ENCODE results near the gene ZBTB21.

Gene ZBTB21

DNA sequence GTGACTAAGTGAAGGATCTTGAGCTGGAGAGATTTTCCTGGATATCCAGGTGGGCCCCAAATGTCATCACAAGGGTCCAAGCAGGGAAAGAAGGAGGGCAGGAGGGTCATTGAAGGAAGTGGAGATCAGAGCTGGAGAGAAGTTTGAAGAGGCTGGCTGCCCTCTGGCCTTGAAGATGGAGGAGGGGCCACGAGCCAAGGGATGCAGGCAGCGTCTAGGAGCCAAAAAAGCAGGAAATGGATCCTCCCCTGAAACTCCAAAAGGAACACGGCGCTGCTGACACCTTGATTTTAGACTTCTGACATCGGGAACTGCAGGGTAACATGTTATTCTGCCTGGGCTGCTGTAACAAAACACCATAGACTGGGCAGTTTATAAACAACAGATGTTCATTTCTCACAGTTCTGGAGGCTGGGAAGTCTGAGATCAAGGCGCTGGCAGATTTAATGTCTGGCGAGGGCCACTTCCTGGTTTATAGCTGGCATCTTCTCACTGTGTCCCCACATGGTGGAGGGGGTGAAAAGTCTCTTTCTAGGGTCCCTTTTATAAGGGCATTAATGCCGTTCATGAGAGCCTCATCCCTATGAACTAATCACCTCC lies 28.8 kb upstream of the ZBTB21 start:
- no peaks in the 10 kb centered on the region for H3K36me3 ChIP-seq (ENCODE audit: insufficient read depth, low read length)
- H3K9me3 ChIP-seq (ENCODE audit: low read length): no peaks in the 10 kb centered on the region
- H3K4me1 ChIP-seq (ENCODE audit: insufficient read depth, low read length): no peaks in the 10 kb centered on the region
- no peak overlapping the region for H3K9ac ChIP-seq (ENCODE audit: low read length)
- no peaks in the 10 kb centered on the region for H3K27me3 ChIP-seq (ENCODE audit: control insufficient read depth in 1 of 2, insufficient read depth in 2 of 2, low read length in 2 of 2)
- H3K27ac ChIP-seq (ENCODE audit: low read depth, low read length): no peak overlapping the region
- H3K4me3 ChIP-seq (ENCODE audit: low read depth in 1 of 2, low read length in 2 of 2): no peak overlapping the region

DNA sequence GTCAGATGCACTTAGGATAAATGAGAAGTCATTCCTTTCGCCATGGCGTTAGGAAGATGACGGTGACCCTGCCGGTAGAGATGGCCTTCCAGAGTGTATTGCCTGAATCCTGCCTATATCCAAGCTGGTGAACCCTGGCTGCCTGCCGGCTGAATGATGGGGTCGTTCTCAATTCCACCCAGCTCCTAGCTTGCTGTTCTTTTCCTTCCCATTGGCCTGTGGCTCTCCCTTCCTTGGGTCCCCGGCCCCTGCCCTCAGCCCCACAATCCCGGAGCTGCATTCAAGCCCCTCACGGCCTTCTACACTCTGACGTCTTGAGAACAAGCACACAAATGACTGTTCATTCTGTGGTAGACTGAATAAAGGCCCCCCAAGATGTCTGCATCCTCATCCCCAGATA lies 28.2 kb upstream of the ZBTB21 start:
- Histone ChIP-seq H3K27ac (ENCODE audit: low read depth, low read length) (no peak overlapping the region), H3K9ac (ENCODE audit: low read length) (no peak overlapping the region), H3K4me3 (ENCODE audit: low read depth in 1 of 2, low read length in 2 of 2) (no peak overlapping the region), H3K36me3 (ENCODE audit: insufficient read depth, low read length) (no peaks in the 10 kb centered on the region), H3K4me1 (ENCODE audit: insufficient read depth, low read length) (no peaks in the 10 kb centered on the region), H3K27me3 (ENCODE audit: control insufficient read depth in 1 of 2, insufficient read depth in 2 of 2, low read length in 2 of 2) (no peaks in the 10 kb centered on the region), H3K9me3 (ENCODE audit: low read length) (no peaks in the 10 kb centered on the region)

DNA sequence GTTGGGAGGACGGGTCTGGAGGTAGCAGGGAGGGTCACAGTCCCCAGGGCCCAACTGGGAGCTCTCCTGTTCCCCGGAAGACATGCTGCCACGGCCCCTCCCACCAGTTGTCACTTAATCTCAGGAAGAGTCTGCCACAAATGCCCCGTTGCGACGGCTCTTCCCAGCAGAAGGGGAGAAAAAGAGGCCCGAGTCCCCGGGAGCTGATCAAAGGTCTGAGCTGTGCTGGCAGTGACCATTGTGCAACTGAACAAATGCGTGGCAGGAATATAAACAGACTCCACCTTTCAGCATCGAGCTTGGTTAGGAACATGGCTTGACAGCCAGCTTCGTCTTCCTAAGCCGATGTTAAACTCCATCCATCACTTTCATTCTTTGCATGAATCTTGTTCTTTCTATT lies 27.8 kb upstream of the ZBTB21 start:
- Histone ChIP-seq H3K27ac (ENCODE audit: low read depth, low read length) (no peak overlapping the region), H3K4me3 (ENCODE audit: low read depth in 1 of 2, low read length in 2 of 2) (no peak overlapping the region), H3K9ac (ENCODE audit: low read length) (no peak overlapping the region)

DNA sequence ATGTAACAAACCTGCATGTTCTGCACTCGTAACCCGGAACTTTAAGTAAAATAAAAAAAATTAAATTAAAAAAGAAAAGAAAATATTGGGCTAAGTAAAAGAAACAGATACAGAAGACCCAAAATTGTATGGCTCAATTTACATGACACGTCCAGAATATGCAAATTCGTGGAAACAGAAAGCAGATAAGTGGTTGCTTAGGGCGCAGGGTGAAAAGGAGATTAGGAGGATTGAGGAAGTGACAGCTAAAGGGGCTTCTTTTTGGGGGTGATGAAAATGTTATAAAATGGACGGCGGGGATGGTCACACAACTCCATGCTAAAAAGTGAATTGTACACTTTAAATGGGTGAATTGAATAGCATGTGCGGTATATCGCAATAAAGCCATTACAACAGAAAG lies 27.4 kb upstream of the ZBTB21 start:
- no peaks in the 10 kb centered on the region for H3K9me3 ChIP-seq (ENCODE audit: low read length)
- no peak overlapping the region for H3K4me3 ChIP-seq (ENCODE audit: low read depth in 1 of 2, low read length in 2 of 2)
- no peak overlapping the region for H3K9ac ChIP-seq (ENCODE audit: low read length)
- H3K4me1 ChIP-seq (ENCODE audit: insufficient read depth, low read length): no peaks in the 10 kb centered on the region
- H3K36me3 ChIP-seq (ENCODE audit: insufficient read depth, low read length): no peaks in the 10 kb centered on the region
- H3K27me3 ChIP-seq (ENCODE audit: control insufficient read depth in 1 of 2, insufficient read depth in 2 of 2, low read length in 2 of 2): peaks cover 0 to 4% of the 10 kb centered on the region in 2 donors
- H3K27ac ChIP-seq (ENCODE audit: low read depth, low read length): no peak overlapping the region

More for the DNA sequence above, 27.8 kb upstream of the ZBTB21 start:
- Histone ChIP-seq H3K36me3 (ENCODE audit: insufficient read depth, low read length) (no peaks in the 10 kb centered on the region), H3K27me3 (ENCODE audit: control insufficient read depth in 1 of 2, insufficient read depth in 2 of 2, low read length in 2 of 2) (peaks cover 0 to 3% of the 10 kb centered on the region in 2 donors), H3K9me3 (ENCODE audit: low read length) (no peaks in the 10 kb centered on the region), H3K4me1 (ENCODE audit: insufficient read depth, low read length) (no peaks in the 10 kb centered on the region)

DNA sequence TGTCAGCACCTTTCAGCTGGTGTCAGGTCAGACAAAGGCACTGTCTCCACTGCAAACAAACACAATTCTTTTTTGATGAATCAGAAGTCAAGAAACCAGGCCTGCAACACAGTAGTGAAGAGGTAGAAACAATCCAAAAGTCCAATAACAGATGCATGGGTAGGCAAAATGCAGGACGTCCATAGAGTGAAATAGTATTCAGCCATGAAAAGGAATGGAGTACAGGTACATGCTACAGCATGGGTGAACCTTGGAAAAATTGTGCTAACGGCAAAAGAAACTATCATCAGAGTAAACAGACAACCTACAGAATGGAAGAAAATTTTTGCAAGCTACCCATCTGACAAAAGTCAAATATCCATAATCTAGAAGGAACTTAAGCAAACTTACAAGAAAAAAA lies 26.2 kb upstream of the ZBTB21 start:
- H3K9me3 ChIP-seq (ENCODE audit: low read length): no peaks in the 10 kb centered on the region
- no peak overlapping the region for H3K9ac ChIP-seq (ENCODE audit: low read length)
- H3K4me1 ChIP-seq (ENCODE audit: insufficient read depth, low read length): no peaks in the 10 kb centered on the region
- peaks cover 0 to 4% of the 10 kb centered on the region in 2 donors for H3K27me3 ChIP-seq (ENCODE audit: control insufficient read depth in 1 of 2, insufficient read depth in 2 of 2, low read length in 2 of 2)
- no peak overlapping the region for H3K4me3 ChIP-seq (ENCODE audit: low read depth in 1 of 2, low read length in 2 of 2)
- no peaks in the 10 kb centered on the region for H3K36me3 ChIP-seq (ENCODE audit: insufficient read depth, low read length)
- no peak overlapping the region for H3K27ac ChIP-seq (ENCODE audit: low read depth, low read length)

DNA sequence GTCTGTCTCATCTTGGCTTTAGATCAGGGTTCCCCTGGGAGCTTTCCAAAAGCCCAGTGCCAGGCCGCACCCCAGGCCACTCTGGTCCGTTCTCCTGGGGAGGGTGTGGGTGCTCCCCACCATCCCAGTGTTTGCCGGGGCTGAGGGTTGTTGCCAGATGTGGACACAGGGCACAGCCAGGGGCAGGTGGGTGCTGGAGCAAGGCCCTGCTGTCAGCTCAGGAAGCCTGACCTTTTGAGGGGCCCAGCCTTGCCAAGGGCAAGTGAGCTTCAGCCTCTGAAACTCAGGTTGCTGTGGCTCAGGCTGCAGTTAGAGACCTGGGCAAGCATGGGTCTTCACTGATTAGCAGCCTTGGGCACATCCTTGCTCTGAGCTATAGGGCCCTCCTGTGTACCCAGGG lies 22.8 kb upstream of the ZBTB21 start:
- Histone ChIP-seq H3K27ac (ENCODE audit: low read depth, low read length) (no peak overlapping the region), H3K27me3 (ENCODE audit: control insufficient read depth in 1 of 2, insufficient read depth in 2 of 2, low read length in 2 of 2) (peaks cover 0 to 4% of the 10 kb centered on the region in 2 donors), H3K4me1 (ENCODE audit: insufficient read depth, low read length) (no peaks in the 10 kb centered on the region), H3K9me3 (ENCODE audit: low read length) (no peaks in the 10 kb centered on the region), H3K4me3 (ENCODE audit: low read depth in 1 of 2, low read length in 2 of 2) (no peak overlapping the region), H3K36me3 (ENCODE audit: insufficient read depth, low read length) (no peaks in the 10 kb centered on the region), H3K9ac (ENCODE audit: low read length) (no peak overlapping the region)

DNA sequence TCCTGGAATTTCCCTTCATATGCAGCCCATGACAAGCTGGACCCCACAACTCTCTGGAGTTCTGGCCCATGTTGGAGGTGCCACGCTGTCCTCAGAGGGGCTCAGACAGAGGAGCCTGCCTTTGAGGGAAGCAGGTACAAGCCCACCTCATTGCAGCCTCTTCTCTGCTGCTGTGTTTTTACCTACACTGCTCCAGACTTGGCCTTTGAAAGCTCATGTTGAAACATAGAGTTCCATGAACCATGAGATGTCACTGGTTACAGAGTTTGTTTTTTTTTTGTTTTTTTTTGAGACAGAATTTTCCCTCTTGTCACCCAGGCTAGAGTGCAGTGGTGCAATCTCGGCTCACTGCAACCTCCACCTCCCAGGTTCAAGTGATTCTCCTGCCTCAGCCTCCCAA lies 22.1 kb upstream of the ZBTB21 start:
- H3K9me3 ChIP-seq (ENCODE audit: low read length): no peaks in the 10 kb centered on the region
- no peak overlapping the region for H3K27ac ChIP-seq (ENCODE audit: low read depth, low read length)
- no peak overlapping the region for H3K9ac ChIP-seq (ENCODE audit: low read length)
- H3K36me3 ChIP-seq (ENCODE audit: insufficient read depth, low read length): no peaks in the 10 kb centered on the region
- peaks cover 0 to 4% of the 10 kb centered on the region in 2 donors for H3K27me3 ChIP-seq (ENCODE audit: control insufficient read depth in 1 of 2, insufficient read depth in 2 of 2, low read length in 2 of 2)
- H3K4me1 ChIP-seq (ENCODE audit: insufficient read depth, low read length): no peaks in the 10 kb centered on the region
- no peak overlapping the region for H3K4me3 ChIP-seq (ENCODE audit: low read depth in 1 of 2, low read length in 2 of 2)

DNA sequence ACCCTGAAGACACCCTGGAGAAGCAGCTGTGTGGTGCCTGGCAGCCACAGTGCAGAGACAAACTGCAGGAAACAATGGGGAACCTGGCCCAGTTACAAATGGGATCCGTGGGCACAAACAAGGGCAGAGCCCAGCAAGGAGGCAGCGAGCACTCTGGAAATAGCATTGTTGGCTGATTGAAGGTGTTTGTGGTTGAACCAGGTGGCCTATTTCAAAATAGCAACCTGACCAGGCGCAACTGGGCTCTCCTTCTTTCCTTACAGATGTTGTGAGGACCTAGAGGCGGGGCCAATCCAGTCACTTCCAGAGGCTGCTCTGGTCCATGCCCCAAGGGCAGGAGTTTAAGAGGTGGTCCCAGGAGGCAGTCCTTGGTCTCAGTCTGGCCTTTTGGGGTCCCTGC lies 21.7 kb upstream of the ZBTB21 start:
- Histone ChIP-seq H3K9me3 (ENCODE audit: low read length) (no peaks in the 10 kb centered on the region), H3K27ac (ENCODE audit: low read depth, low read length) (no peak overlapping the region), H3K4me1 (ENCODE audit: insufficient read depth, low read length) (no peaks in the 10 kb centered on the region), H3K27me3 (ENCODE audit: control insufficient read depth in 1 of 2, insufficient read depth in 2 of 2, low read length in 2 of 2) (peaks cover 0 to 4% of the 10 kb centered on the region in 2 donors), H3K4me3 (ENCODE audit: low read depth in 1 of 2, low read length in 2 of 2) (no peak overlapping the region), H3K36me3 (ENCODE audit: insufficient read depth, low read length) (no peaks in the 10 kb centered on the region), H3K9ac (ENCODE audit: low read length) (no peak overlapping the region)

DNA sequence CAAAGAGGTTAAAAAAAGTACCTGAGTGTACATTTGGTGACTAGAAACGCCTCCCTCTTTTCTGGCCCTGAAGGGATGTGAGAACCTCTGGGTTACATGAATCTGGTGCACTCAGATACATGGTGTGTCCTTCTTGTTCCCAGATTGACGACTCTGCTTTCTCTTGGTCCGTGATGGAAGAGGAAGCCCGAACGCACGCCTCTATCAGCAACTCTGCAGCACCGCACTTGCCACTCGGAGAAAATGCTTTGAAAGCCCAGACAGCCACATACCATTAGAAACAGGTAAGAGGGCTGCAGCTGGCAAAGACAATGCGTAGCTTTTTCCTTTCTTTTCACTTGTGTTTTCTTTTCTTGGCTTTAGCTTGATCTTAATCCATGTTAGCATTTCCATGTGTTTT lies 21.1 kb upstream of the ZBTB21 start:
- H3K27ac ChIP-seq (ENCODE audit: low read depth, low read length): no peak overlapping the region
- H3K27me3 ChIP-seq (ENCODE audit: control insufficient read depth in 1 of 2, insufficient read depth in 2 of 2, low read length in 2 of 2): peaks cover 0 to 4% of the 10 kb centered on the region in 2 donors
- no peak overlapping the region for H3K9ac ChIP-seq (ENCODE audit: low read length)
- no peaks in the 10 kb centered on the region for H3K4me1 ChIP-seq (ENCODE audit: insufficient read depth, low read length)
- H3K4me3 ChIP-seq (ENCODE audit: low read depth in 1 of 2, low read length in 2 of 2): no peak overlapping the region
- no peaks in the 10 kb centered on the region for H3K9me3 ChIP-seq (ENCODE audit: low read length)
- H3K36me3 ChIP-seq (ENCODE audit: insufficient read depth, low read length): no peaks in the 10 kb centered on the region

DNA sequence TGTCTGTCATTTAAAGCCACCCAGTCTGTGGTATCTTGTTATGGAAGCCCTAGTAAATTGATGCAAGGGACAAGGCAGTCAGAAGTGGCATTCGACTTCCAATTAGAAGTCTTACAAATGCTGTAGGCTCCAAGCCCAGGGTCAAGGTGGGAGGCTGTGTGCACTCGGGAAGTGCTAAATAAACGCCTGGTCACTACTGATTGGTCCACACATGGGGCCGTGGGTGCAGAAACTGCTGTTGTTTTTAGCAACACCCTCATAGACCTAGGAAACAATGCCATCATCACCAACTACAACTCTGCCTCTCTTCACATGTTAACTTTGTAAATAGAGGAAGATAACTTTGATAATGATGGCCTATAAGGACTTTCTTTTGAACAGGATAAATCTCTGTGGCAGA lies 20.2 kb upstream of the ZBTB21 start:
- H3K9ac ChIP-seq (ENCODE audit: low read length): no peak overlapping the region
- no peaks in the 10 kb centered on the region for H3K4me1 ChIP-seq (ENCODE audit: insufficient read depth, low read length)
- no peak overlapping the region for H3K27ac ChIP-seq (ENCODE audit: low read depth, low read length)
- no peak overlapping the region for H3K4me3 ChIP-seq (ENCODE audit: low read depth in 1 of 2, low read length in 2 of 2)
- H3K9me3 ChIP-seq (ENCODE audit: low read length): no peaks in the 10 kb centered on the region
- H3K36me3 ChIP-seq (ENCODE audit: insufficient read depth, low read length): no peaks in the 10 kb centered on the region
- H3K27me3 ChIP-seq (ENCODE audit: control insufficient read depth in 1 of 2, insufficient read depth in 2 of 2, low read length in 2 of 2): peaks cover 0 to 4% of the 10 kb centered on the region in 2 donors

DNA sequence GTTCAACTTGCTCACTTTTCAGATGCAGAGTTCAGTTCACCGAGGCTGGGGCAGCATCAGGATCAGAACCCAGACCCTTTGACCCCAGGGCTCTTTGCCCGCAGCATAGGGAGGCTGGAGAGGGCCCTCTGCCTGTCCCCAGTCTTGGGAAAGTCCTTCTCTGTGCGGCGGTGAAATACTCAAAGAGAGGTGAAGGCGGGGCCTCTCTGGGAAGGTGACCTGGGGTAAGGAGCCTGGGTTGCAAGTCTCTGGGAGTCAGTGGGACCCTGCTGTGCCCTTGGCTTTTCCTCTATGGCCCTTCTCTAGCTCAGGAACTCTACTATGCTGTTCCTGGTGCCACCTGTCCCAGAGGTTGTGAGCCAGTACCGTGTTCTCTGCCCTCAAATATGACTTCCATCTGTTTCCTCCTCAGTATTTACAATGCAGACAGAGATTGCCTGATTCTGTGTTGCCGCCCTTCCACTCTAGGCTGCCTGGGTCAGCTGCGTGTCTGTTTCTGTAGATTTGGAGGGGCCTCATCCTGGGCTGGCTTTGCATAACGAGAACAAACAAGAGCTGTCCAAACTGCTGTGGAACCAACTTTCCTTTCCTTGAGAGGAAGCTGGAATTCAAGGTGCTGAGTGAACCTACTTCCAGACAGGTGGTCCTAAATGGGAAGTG lies 18.7 kb upstream of the ZBTB21 start:
- Histone ChIP-seq H3K9ac (ENCODE audit: low read length) (no peak overlapping the region), H3K4me1 (ENCODE audit: insufficient read depth, low read length) (no peaks in the 10 kb centered on the region), H3K36me3 (ENCODE audit: insufficient read depth, low read length) (no peaks in the 10 kb centered on the region), H3K9me3 (ENCODE audit: low read length) (no peaks in the 10 kb centered on the region), H3K27me3 (ENCODE audit: control insufficient read depth in 1 of 2, insufficient read depth in 2 of 2, low read length in 2 of 2) (peaks cover 0 to 4% of the 10 kb centered on the region in 2 donors), H3K27ac (ENCODE audit: low read depth, low read length) (no peak overlapping the region), H3K4me3 (ENCODE audit: low read depth in 1 of 2, low read length in 2 of 2) (no peak overlapping the region)
